H9 (cell line): ENCODE results near the gene SETD3. TPM values are rescaled to one million over a fixed set of nuclear protein-coding genes. Genes with fewer than 3 reads are reported as not detected.
A peak's percentile ranks its signal among the peaks of the same experiment; 100 is the strongest.

ENCODE experiments used
- DNase-seq: peaks from one replicate; pipeline ENCODE4 v3.0.0-alpha.2; 2017
- H2AFZ ChIP-seq: one replicate; pipeline ENCODE4 v1.6.1; 2013; ENCODE audit warnings: mild to moderate bottlenecking, low read length, control low read depth, moderate library complexity
- H2AK5ac ChIP-seq: 2 replicates; pipeline ENCODE4 v1.6.1; 2013; ENCODE audit warnings: low read length, control low read depth, mixed read lengths; ENCODE audit not compliant: insufficient read length
- H2BK120ac ChIP-seq: one replicate; pipeline ENCODE4 v1.6.1; 2013; ENCODE audit warnings: low read depth, mild to moderate bottlenecking, low read length, control low read depth, inconsistent platforms; ENCODE audit not compliant: poor library complexity, severe bottlenecking
- H2BK12ac ChIP-seq: 2 replicates; pipeline ENCODE4 v1.6.1; 2013; ENCODE audit warnings: low read length, control low read depth, mixed read lengths, low read depth; ENCODE audit not compliant: insufficient read length
- H2BK15ac ChIP-seq: 2 replicates; pipeline ENCODE4 v1.6.1; 2013; ENCODE audit warnings: low read depth, low read length, control low read depth
- H2BK20ac ChIP-seq: one replicate; pipeline ENCODE4 v1.6.1; 2013; ENCODE audit warnings: low read depth, mild to moderate bottlenecking, low read length, control low read depth, inconsistent platforms; ENCODE audit not compliant: poor library complexity, severe bottlenecking
- H2BK5ac ChIP-seq: 2 replicates; pipeline ENCODE4 v1.6.1; 2013; ENCODE audit warnings: low read length, control low read depth, mixed read lengths; ENCODE audit not compliant: insufficient read length
- H3K14ac ChIP-seq: 2 replicates; pipeline ENCODE4 v1.6.1; 2013; ENCODE audit warnings: low read length, control low read depth; ENCODE audit not compliant: insufficient read depth
- H3K18ac ChIP-seq: 2 replicates; pipeline ENCODE4 v1.6.1; 2013; ENCODE audit warnings: low read depth, mild to moderate bottlenecking, mixed read lengths, low read length, control low read depth; ENCODE audit not compliant: insufficient read length
- H3K23ac ChIP-seq: 2 replicates; pipeline ENCODE4 v1.6.1; 2013; ENCODE audit warnings: low read length, control low read depth, mixed read lengths, low read depth; ENCODE audit not compliant: insufficient read length
- H3K23me2 ChIP-seq: 2 replicates; pipeline ENCODE4 v1.6.1; 2013; ENCODE audit warnings: low read depth, mild to moderate bottlenecking, mixed read lengths, low read length, control low read depth; ENCODE audit not compliant: insufficient read length, poor library complexity, severe bottlenecking
- H3K27ac ChIP-seq: 2 replicates; pipeline ENCODE4 v1.5.1; 2013; ENCODE audit warnings: low read length, control low read depth, mixed read lengths, low read depth; ENCODE audit not compliant: insufficient read length
- H3K27me3 ChIP-seq: 2 replicates; pipeline ENCODE4 v1.6.1; 2013; ENCODE audit warnings: low read length, control low read depth, inconsistent platforms; ENCODE audit not compliant: insufficient read depth
- H3K4ac ChIP-seq: 2 replicates; pipeline ENCODE4 v1.6.1; 2013; ENCODE audit warnings: low read depth, mild to moderate bottlenecking, control low read depth, inconsistent platforms, low read length, moderate library complexity
- H3K4me1 ChIP-seq: 2 replicates; pipeline ENCODE4 v1.6.1; 2013; ENCODE audit warnings: low read length, control low read depth, inconsistent platforms; ENCODE audit not compliant: insufficient read depth
- H3K4me2 ChIP-seq: 2 replicates; pipeline ENCODE4 v1.6.1; 2013; ENCODE audit warnings: low read length, control low read depth, mixed read lengths; ENCODE audit not compliant: insufficient read length, insufficient read depth
- H3K56ac ChIP-seq: 2 replicates; pipeline ENCODE4 v1.6.1; 2013; ENCODE audit warnings: low read depth, mild to moderate bottlenecking, mixed read lengths, low read length, control low read depth; ENCODE audit not compliant: insufficient read length
- H3K79me1 ChIP-seq: 2 replicates; pipeline ENCODE4 v1.6.1; 2013; ENCODE audit warnings: low read depth, mild to moderate bottlenecking, moderate library complexity, low read length, control low read depth, inconsistent platforms; ENCODE audit not compliant: insufficient read depth, poor library complexity, severe bottlenecking
- H3K79me2 ChIP-seq: 2 replicates; pipeline ENCODE4 v1.6.1; 2013; ENCODE audit warnings: low read length, control low read depth, inconsistent platforms; ENCODE audit not compliant: insufficient read depth
- H3K9ac ChIP-seq: 2 replicates; pipeline ENCODE4 v1.6.1; 2013; ENCODE audit warnings: low read length, control low read depth, mixed read lengths; ENCODE audit not compliant: insufficient read length; ENCODE audit errors: extremely low read depth
- H3K9me3 ChIP-seq: one replicate; pipeline ENCODE4 v1.6.1; 2013; ENCODE audit warnings: low read depth, low read length, inconsistent platforms; ENCODE audit not compliant: control insufficient read depth
- H3T11ph ChIP-seq: one replicate; pipeline ENCODE4 v1.6.1; 2013; ENCODE audit warnings: mild to moderate bottlenecking, low read length, control low read depth, inconsistent platforms
- H4K20me1 ChIP-seq: one replicate; pipeline ENCODE4 v1.6.1; 2013; ENCODE audit not compliant: control insufficient read depth, insufficient read length, insufficient read depth
- H4K5ac ChIP-seq: 2 replicates; pipeline ENCODE4 v1.6.1; 2013; ENCODE audit warnings: low read depth, mild to moderate bottlenecking, mixed read lengths, low read length, control low read depth; ENCODE audit not compliant: insufficient read length
- H4K8ac ChIP-seq: replicated peaks from 2 replicates; pipeline ENCODE4 v1.6.1; 2013; ENCODE audit warnings: low read length, control low read depth, mixed read lengths, low read depth; ENCODE audit not compliant: insufficient read length
- H4K91ac ChIP-seq: 2 replicates; pipeline ENCODE4 v1.6.1; 2013; ENCODE audit warnings: low read depth, mild to moderate bottlenecking, moderate library complexity, mixed read lengths, low read length, control low read depth; ENCODE audit not compliant: insufficient read length
- H3K27ac Mint-ChIP-seq, 3 experiments: 2 replicates in 2 of 3; 3 replicates in 1 of 3; pipeline ENCODE4 v1.8.0; 2020 to 2021; ENCODE audit warnings: mixed read lengths in 3 of 3, mild to moderate bottlenecking in 1 of 3, moderate library complexity in 1 of 3
- H3K27me3 Mint-ChIP-seq: 2 replicates; pipeline ENCODE4 v1.8.0; 2021; ENCODE audit warnings: low read depth, mild to moderate bottlenecking, moderate library complexity, mixed read lengths
- H3K36me3 Mint-ChIP-seq, 3 experiments: 2 replicates in 2 of 3; 3 replicates in 1 of 3; pipeline ENCODE4 v1.8.0; 2020 to 2021; ENCODE audit warnings: low read depth in 3 of 3, mixed read lengths in 3 of 3; ENCODE audit not compliant: insufficient read depth in 1 of 3
- H3K4me1 Mint-ChIP-seq, 2 experiments: 2 replicates each; pipeline ENCODE4 v1.8.0; 2020; ENCODE audit warnings: mixed read lengths in 2 of 2
- H3K4me3 Mint-ChIP-seq, 2 experiments: 2 replicates in 1 of 2; 3 replicates in 1 of 2; pipeline ENCODE4 v1.8.0; 2020 to 2021; ENCODE audit warnings: mild to moderate bottlenecking in 2 of 2, mixed read lengths in 2 of 2, moderate library complexity in 1 of 2
- H3K9me3 Mint-ChIP-seq, 2 experiments: 2 replicates in 1 of 2; 3 replicates in 1 of 2; pipeline ENCODE4 v1.8.0; 2020; ENCODE audit warnings: mild to moderate bottlenecking in 2 of 2, mixed read lengths in 2 of 2, moderate library complexity in 1 of 2
- WGBS: extraction: QIAGEN DNeasy Blood & Tissue Kit; methylation state at CpG from one replicate; pipeline ENCODE4 v1.1.7; 2013; ENCODE audit warnings: missing lambda C conversion rate, low lambda C conversion rate, mixed read lengths; ENCODE audit not compliant: insufficient read length; ENCODE audit errors: extremely low coverage; 5-methylcytosine and 5-hydroxymethylcytosine counted together
- total RNA-seq: library from RNA; stranded (reverse); gene quantifications from 2 replicates; pipeline ENCODE4 v1.2.1, GENCODE V29; 2021
- TF ChIP-seq, protein P1 (sequence below): fragments of 200-600 bp; sonication (generic); conservative IDR thresholded peaks from 3 replicates; pipeline ENCODE4 v1.8.0; 2021; ENCODE audit warnings: antibody characterized with exemption, mild to moderate bottlenecking

The SETD3 gene
- total RNA-seq, 1 experiment from 2014 or later = 56.7 TPM

DNA sequence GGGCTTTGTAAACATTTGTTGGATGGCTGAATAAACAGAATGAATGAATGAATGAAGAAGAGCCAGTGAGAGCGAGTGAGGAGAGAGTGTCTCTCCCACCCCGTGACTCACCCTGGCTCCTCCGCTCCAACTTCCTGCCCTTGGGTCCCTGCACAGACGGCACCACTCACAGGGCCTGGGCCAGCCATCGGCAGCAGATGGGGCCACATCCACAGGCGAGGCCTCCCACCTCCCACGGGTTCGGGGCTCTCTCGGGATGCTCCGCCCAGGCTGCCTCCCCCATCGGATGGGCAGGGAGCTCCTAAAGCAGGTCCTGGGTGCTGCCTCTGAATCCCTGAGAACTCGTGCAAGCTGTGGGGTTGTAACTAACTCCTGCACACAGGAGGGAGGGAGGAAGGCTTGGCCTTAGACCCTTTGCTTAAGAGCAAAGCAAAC is 41.8 kb upstream of the SETD3 start:
- Histone ChIP-seq H4K8ac (no peak overlapping the region), H3T11ph (no peak overlapping the region), H2BK15ac (no peak overlapping the region), H3K14ac (no peak overlapping the region; the same call in 1 of the 2 replicates), H2BK120ac (no peak overlapping the region), H4K20me1 (peaks cover 3% of the 10 kb centered on the region), H3K79me2 (no peaks in the 10 kb centered on the region), H3K23ac (no peak overlapping the region), H3K4ac (no peak overlapping the region), H3K9me3 (no peaks in the 10 kb centered on the region), H3K27me3 (no peaks in the 10 kb centered on the region), H3K56ac (no peak overlapping the region), H2BK5ac (no peak overlapping the region), H3K4me2 (no peak overlapping the region), H3K9ac (no peak overlapping the region), H3K79me1 (no peaks in the 10 kb centered on the region), H2BK20ac (no peak overlapping the region), H2AFZ (no peak overlapping the region), H3K18ac (peak overlapping the region; percentile 22), H2BK12ac (no peak overlapping the region), H4K91ac (no peak overlapping the region), H3K4me1 (peaks cover 11% of the 10 kb centered on the region; the same call in 1 of the 2 replicates), H3K23me2 (no peaks in the 10 kb centered on the region), H4K5ac (no peak overlapping the region), H3K27ac (no peak overlapping the region), H2AK5ac (no peak overlapping the region)
- DNase-seq = no peak
- H3K9me3 Mint-ChIP-seq = no peaks in the 10 kb centered on the region
- peak overlapping the region in 1 of 2 experiments; percentile 24; a peak in 2 of 5 replicates for H3K4me3 Mint-ChIP-seq
- peak overlapping the region in 2 of 3 experiments; percentile 70 to 87; a peak in 3 of 7 replicates for H3K27ac Mint-ChIP-seq
- H3K36me3 Mint-ChIP-seq = peaks cover 0 to 13% (median 0%) of the 10 kb centered on the region in 3 experiments; a peak in 4 of 7 replicates
- TF ChIP-seq, protein P1, sequence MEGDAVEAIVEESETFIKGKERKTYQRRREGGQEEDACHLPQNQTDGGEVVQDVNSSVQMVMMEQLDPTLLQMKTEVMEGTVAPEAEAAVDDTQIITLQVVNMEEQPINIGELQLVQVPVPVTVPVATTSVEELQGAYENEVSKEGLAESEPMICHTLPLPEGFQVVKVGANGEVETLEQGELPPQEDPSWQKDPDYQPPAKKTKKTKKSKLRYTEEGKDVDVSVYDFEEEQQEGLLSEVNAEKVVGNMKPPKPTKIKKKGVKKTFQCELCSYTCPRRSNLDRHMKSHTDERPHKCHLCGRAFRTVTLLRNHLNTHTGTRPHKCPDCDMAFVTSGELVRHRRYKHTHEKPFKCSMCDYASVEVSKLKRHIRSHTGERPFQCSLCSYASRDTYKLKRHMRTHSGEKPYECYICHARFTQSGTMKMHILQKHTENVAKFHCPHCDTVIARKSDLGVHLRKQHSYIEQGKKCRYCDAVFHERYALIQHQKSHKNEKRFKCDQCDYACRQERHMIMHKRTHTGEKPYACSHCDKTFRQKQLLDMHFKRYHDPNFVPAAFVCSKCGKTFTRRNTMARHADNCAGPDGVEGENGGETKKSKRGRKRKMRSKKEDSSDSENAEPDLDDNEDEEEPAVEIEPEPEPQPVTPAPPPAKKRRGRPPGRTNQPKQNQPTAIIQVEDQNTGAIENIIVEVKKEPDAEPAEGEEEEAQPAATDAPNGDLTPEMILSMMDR = no peak
- no CpG with 5 or more reads among the region's 12 CpGs for WGBS
- peaks cover 45 to 63% of the 10 kb centered on the region in 2 experiments for H3K4me1 Mint-ChIP-seq
- no peaks in the 10 kb centered on the region; the same call in 1 of the 2 replicates for H3K27me3 Mint-ChIP-seq
